Activated CD8-positive, alpha-beta T cell treated with anti-CD3 and anti-CD28 coated beads for 36 hours (primary cell): ENCODE results near the gene KLHDC8B. TPM values are rescaled to one million over a fixed set of nuclear protein-coding genes. Genes with fewer than 3 reads are reported as not detected.

ENCODE experiments used
- ATAC-seq: fragments of 200-7000 bp; cut with Tn5 transposase; one replicate; pipeline ENCODE4 v1.10.0; 2021; ENCODE audit warnings: mild to moderate bottlenecking, moderate library complexity
- CTCF ChIA-PET: fragments of 350-600 bp; sonication (Branson Sonifier 250); formaldehyde crosslinking; loops from one replicate; lab custom pipeline; 2021; ENCODE audit warnings: antibody characterized with exemption; lab: Charles Lee
- POLR2A ChIA-PET: fragments of 350-600 bp; sonication (Branson Sonifier 250); formaldehyde crosslinking; loops from one replicate; lab custom pipeline; 2021; ENCODE audit warnings: antibody characterized with exemption; lab: Charles Lee
- DNase-seq: peaks from one replicate; pipeline ENCODE4 v3.0.0-alpha.2; 2020
- H3K27ac Mint-ChIP-seq: one replicate; pipeline ENCODE4 v1.8.0; 2021; ENCODE audit warnings: mild to moderate bottlenecking, mixed read lengths
- H3K27me3 Mint-ChIP-seq: one replicate; pipeline ENCODE4 v1.8.0; 2021; ENCODE audit warnings: mixed read lengths
- H3K36me3 Mint-ChIP-seq: one replicate; pipeline ENCODE4 v1.8.0; 2021; ENCODE audit warnings: low read depth, mixed read lengths
- H3K4me1 Mint-ChIP-seq: one replicate; pipeline ENCODE4 v1.8.0; 2021; ENCODE audit warnings: low read depth, mixed read lengths
- H3K4me3 Mint-ChIP-seq: one replicate; pipeline ENCODE4 v1.8.0; 2021; ENCODE audit warnings: mild to moderate bottlenecking, moderate library complexity, mixed read lengths
- H3K9me3 Mint-ChIP-seq: one replicate; pipeline ENCODE4 v1.8.0; 2021; ENCODE audit warnings: mixed read lengths
- CTCF ChIP-seq: fragments of 200-600 bp; IDR thresholded peaks from one replicate; pipeline ENCODE4 v1.8.0; 2022; ENCODE audit warnings: antibody characterized with exemption, mild to moderate bottlenecking
- intact Hi-C: fragments of 100-400 bp; cut with micrococcal nuclease; formaldehyde crosslinking; loops from one replicate; pipeline ENCODE4 v1.10.0; 2022
- total RNA-seq, 2 experiments: library from RNA; stranded (reverse); gene quantifications; one replicate each; pipeline ENCODE4 v1.2.3, GENCODE V29; 2021

The KLHDC8B gene
- total RNA-seq, 2 experiments from 2014 or later = 1.3 to 2.2 TPM

DNA sequence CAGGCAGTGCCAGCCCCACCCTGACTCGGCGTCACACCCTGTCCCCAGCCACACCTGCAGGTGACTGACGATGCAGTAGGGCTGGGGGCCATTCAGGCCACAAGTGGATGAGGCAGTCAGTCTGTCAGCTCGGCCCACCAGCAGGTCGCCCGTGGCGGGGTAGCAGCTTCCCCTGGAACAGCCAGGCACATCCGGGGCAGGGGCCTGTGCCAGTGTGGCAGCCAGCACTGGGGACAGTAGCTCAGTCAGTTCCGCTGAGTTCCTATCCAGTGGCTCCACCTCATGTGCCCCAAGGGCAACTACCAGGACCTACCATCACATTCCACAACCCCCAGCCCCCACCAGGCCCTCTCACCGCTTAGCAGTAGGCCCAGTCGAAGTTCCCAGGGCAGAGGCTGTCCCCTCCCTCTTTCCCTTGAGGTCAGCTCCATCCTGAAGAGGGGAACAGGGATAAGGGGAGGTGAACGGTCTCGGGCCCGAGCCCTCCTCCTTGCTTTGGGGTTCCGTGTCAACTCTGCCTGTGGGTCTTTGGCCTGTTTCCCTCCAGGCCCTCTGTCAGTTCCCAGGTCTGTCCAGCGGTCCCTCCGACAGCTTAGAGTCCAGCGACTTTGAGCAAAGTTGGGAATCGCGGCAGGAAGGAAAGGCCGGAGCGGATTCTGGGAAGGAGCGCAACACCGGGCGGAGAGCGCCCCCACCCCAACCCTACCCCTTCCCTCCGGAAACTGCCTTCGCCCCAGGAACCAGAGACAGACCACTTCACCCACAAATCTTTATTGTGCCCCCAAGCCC, 38.8 kb upstream of the KLHDC8B start, which contains the start of gene LAMB2:
Gene LAMB2 (minus strand): TSS at position 614 of the 789 bp plus-strand sequence. CDS start 183 bp downstream, at position 431.
- no peak within 1 kb of the TSS for H3K27ac Mint-ChIP-seq
- ATAC-seq (no peak), DNase-seq (peak; percentile 6)
- no peak within 1 kb of the TSS for H3K4me3 Mint-ChIP-seq
- H3K27me3 Mint-ChIP-seq = peaks cover 2% of the 10 kb centered on the region
- no peaks in the 10 kb centered on the region for H3K4me1 Mint-ChIP-seq
- no peaks in the 10 kb centered on the region for H3K9me3 Mint-ChIP-seq
- TF ChIP-seq CTCF = no peak
- no peaks in the 10 kb centered on the region for H3K36me3 Mint-ChIP-seq
- intact Hi-C loops = no loop called here
- ChIA-PET POLR2A (interaction anchor here (1.5 to 1.7 kb wide), 3 partner anchors 8 to 32 kb away, joined by 4 to 9 read pairs (median 6); partner anchors contain the start of gene USP19), CTCF (interaction anchor here (1.3 to 1.6 kb wide), 2 partner anchors 38 kb away, joined by 3 to 4 read pairs; no protein-coding TSS in a partner anchor)

- Mint-ChIP-seq H3K4me1 (no peaks in the 10 kb centered on the region), H3K36me3 (no peaks in the 10 kb centered on the region), H3K27me3 (peaks cover 3% of the 10 kb centered on the region), H3K27ac (no peak overlapping the region), H3K9me3 (no peaks in the 10 kb centered on the region), H3K4me3 (no peak overlapping the region)
- POLR2A ChIA-PET = interaction anchor here (0.7 to 1.7 kb wide), 3 partner anchors 9 to 65 kb away, joined by 3 to 6 read pairs (median 4); no protein-coding TSS in a partner anchor
- no peak for DNase-seq
- peak; percentile 27 for ATAC-seq
- intact Hi-C loops = no loop called here
- CTCF ChIA-PET = interaction anchor here (1.6 kb wide), 1 partner anchor 39 kb away, joined by 3 read pairs; no protein-coding TSS in a partner anchor
- no peak for TF ChIP-seq CTCF
Measured at GRCh38 chr3:49133226-49133951, 38.0 kb upstream of the KLHDC8B start.

GRCh38 chr3:49134471-49135265, 36.7 kb upstream of the KLHDC8B start:
- POLR2A ChIA-PET = interaction anchor here (1.7 kb wide), 1 partner anchor 35 kb away, joined by 6 read pairs; no protein-coding TSS in a partner anchor
- no peaks in the 10 kb centered on the region for H3K4me1 Mint-ChIP-seq
- no peak for TF ChIP-seq CTCF
- no peaks in the 10 kb centered on the region for H3K9me3 Mint-ChIP-seq
- intact Hi-C loops = no loop called here
- CTCF ChIA-PET = no interaction called here
- ATAC-seq (no peak), DNase-seq (no peak)
- no peak overlapping the region for H3K27ac Mint-ChIP-seq
- H3K36me3 Mint-ChIP-seq = no peaks in the 10 kb centered on the region
- H3K4me3 Mint-ChIP-seq = no peak overlapping the region
- peaks cover 3% of the 10 kb centered on the region for H3K27me3 Mint-ChIP-seq

- intact Hi-C loops = no loop called here
- no peak for DNase-seq
- ChIA-PET POLR2A (no interaction called here), CTCF (no interaction called here)
- no peak overlapping the region for H3K27ac Mint-ChIP-seq
- no peak for TF ChIP-seq CTCF
- H3K4me3 Mint-ChIP-seq = no peak overlapping the region
- H3K36me3 Mint-ChIP-seq = no peaks in the 10 kb centered on the region
- H3K4me1 Mint-ChIP-seq = no peaks in the 10 kb centered on the region
- no peak for ATAC-seq
- peaks cover 3% of the 10 kb centered on the region for H3K27me3 Mint-ChIP-seq
- no peaks in the 10 kb centered on the region for H3K9me3 Mint-ChIP-seq
Measured at GRCh38 chr3:49135499-49135898, 35.9 kb upstream of the KLHDC8B start.
